ENCODE data around the gene MAN2C1.

The MAN2C1 gene

DNA sequence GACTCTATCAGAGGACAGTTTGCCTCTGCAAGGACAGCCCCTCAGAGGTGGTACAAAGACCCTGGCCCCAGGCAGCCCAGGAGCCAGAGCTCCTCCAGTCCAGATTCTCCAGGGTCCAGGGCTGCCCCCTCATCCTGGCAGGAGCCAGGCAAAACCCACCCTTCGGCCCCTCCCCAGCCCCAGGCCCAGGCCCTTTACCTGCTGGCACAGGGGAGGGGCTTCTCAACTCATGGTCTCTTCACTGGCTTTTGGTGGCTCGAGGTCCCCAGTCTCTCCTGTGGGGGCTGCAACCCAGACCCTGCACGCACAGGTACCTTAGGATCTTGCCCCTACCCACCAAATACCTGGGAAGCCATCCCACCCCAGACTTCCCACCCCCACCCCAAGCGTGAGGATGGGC, 13.0 kb downstream of the MAN2C1 start:
- Histone ChIP-seq H3K4me2 (ENCODE audit: low read length) (no peak overlapping the region), H2BK5ac (ENCODE audit: low read depth, low read length, poor library complexity) (no peak overlapping the region), H4K12ac (ENCODE audit: low read depth, low read length) (no peak overlapping the region), H3K79me1 (ENCODE audit: low read length) (no peaks in the 10 kb centered on the region), H3K23ac (ENCODE audit: low read length) (no peak overlapping the region), H4K91ac (ENCODE audit: low read depth, low read length) (no peak overlapping the region), H4K8ac (ENCODE audit: low read depth, low read length) (no peak overlapping the region), H3K36me3 (ENCODE audit: control insufficient read depth in 1 of 2, insufficient read depth in 2 of 2, low read length in 2 of 2) (peaks cover 35 to 43% of the 10 kb centered on the region in 2 experiments), H3K4me1 (ENCODE audit: control insufficient read depth in 1 of 2, insufficient read depth in 2 of 2, low read length in 2 of 2) (no peaks in the 10 kb centered on the region), H2BK12ac (ENCODE audit: low read length) (no peak overlapping the region), H3K27ac (ENCODE audit: low read depth, low read length) (no peak overlapping the region), H3K14ac (ENCODE audit: low read length) (no peak overlapping the region), H2AK5ac (ENCODE audit: low read length) (no peak overlapping the region), H3K9ac (ENCODE audit: low read length) (no peak overlapping the region), H3K27me3 (ENCODE audit: insufficient read depth, low read length) (no peaks in the 10 kb centered on the region), H3K18ac (ENCODE audit: low read length) (no peak overlapping the region), H3K79me2 (ENCODE audit: control insufficient read depth, insufficient read depth, low read length, poor library complexity) (no peaks in the 10 kb centered on the region), H3K4ac (ENCODE audit: low read depth, low read length) (no peak overlapping the region), H3K4me3 (ENCODE audit: low read depth, low read length) (no peak overlapping the region), H3K9me3 (ENCODE audit: insufficient read depth, low read depth, low read length) (peaks cover 7% of the 10 kb centered on the region), H2BK120ac (ENCODE audit: insufficient read depth, low read length, poor library complexity) (no peak overlapping the region), H2AFZ (ENCODE audit: insufficient read depth, low read length, poor library complexity) (no peak overlapping the region)
- no peak for DNase-seq
- WGBS (ENCODE audit: extremely low coverage, insufficient coverage, insufficient read length), result no CpG with 5 or more reads among the region's 4 CpGs

DNA sequence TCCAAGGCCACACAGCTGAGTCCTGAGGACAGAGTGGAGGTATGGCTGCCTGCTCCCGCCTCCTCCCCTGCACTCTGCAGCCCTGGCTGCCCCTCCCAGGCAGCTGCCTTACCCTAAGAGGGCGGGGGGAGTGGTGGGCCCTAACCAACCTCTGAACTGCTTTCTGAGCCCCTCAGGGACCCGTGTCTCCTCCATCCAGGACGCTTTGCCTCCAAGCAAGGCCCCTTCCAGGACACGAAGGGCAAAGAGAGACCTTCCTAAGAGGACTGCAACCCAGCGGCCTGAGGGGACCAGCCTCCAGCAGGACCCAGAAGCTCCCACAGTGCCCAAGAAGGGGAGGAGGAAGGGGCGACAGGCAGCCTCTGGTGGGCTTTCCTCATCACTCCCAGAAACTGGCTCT, 14.0 kb downstream of the MAN2C1 start:
- Histone ChIP-seq H2BK120ac (ENCODE audit: insufficient read depth, low read length, poor library complexity) (no peak overlapping the region), H2BK5ac (ENCODE audit: low read depth, low read length, poor library complexity) (no peak overlapping the region), H3K79me2 (ENCODE audit: control insufficient read depth, insufficient read depth, low read length, poor library complexity) (no peaks in the 10 kb centered on the region), H3K27me3 (ENCODE audit: insufficient read depth, low read length) (no peaks in the 10 kb centered on the region), H3K4ac (ENCODE audit: low read depth, low read length) (no peak overlapping the region), H2AFZ (ENCODE audit: insufficient read depth, low read length, poor library complexity) (no peak overlapping the region), H3K14ac (ENCODE audit: low read length) (no peak overlapping the region), H2BK12ac (ENCODE audit: low read length) (no peak overlapping the region), H3K79me1 (ENCODE audit: low read length) (no peaks in the 10 kb centered on the region), H4K91ac (ENCODE audit: low read depth, low read length) (no peak overlapping the region), H2AK5ac (ENCODE audit: low read length) (no peak overlapping the region), H3K4me3 (ENCODE audit: low read depth, low read length) (no peak overlapping the region), H3K18ac (ENCODE audit: low read length) (no peak overlapping the region), H3K23ac (ENCODE audit: low read length) (no peak overlapping the region), H3K4me1 (ENCODE audit: control insufficient read depth in 1 of 2, insufficient read depth in 2 of 2, low read length in 2 of 2) (no peaks in the 10 kb centered on the region), H4K12ac (ENCODE audit: low read depth, low read length) (no peak overlapping the region), H3K27ac (ENCODE audit: low read depth, low read length) (no peak overlapping the region), H3K9me3 (ENCODE audit: insufficient read depth, low read depth, low read length) (peaks cover 7% of the 10 kb centered on the region), H3K4me2 (ENCODE audit: low read length) (no peak overlapping the region), H3K9ac (ENCODE audit: low read length) (no peak overlapping the region), H4K8ac (ENCODE audit: low read depth, low read length) (no peak overlapping the region), H3K36me3 (ENCODE audit: control insufficient read depth in 1 of 2, insufficient read depth in 2 of 2, low read length in 2 of 2) (peaks cover 30 to 36% of the 10 kb centered on the region in 2 experiments)
- DNase-seq, result no peak
- no CpG with 5 or more reads among the region's 7 CpGs for WGBS (ENCODE audit: extremely low coverage, insufficient coverage, insufficient read length)

DNA sequence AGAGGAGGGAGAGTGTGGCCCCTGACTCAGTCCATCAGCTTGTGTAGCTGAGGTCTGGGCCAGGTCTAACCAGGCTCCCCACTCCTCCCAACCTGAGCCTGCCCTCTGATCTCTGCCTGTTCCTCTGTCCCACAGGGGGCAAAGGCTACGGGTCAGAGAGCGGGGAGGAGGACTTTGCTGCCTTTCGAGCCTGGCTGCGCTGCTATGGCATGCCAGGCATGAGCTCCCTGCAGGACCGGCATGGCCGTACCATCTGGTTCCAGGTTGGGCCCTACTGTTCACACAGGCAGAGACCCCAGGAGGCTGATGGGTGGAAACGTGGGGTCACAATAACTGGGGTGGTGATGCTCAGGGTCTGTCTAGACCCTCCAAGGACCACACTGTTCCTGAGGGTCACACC, 14.8 kb downstream of the MAN2C1 start:
- Histone ChIP-seq H2BK12ac (ENCODE audit: low read length) (no peak overlapping the region), H3K14ac (ENCODE audit: low read length) (no peak overlapping the region), H3K79me2 (ENCODE audit: control insufficient read depth, insufficient read depth, low read length, poor library complexity) (no peaks in the 10 kb centered on the region), H4K91ac (ENCODE audit: low read depth, low read length) (no peak overlapping the region), H3K4me1 (ENCODE audit: control insufficient read depth in 1 of 2, insufficient read depth in 2 of 2, low read length in 2 of 2) (peaks cover 3% of the 10 kb centered on the region in 2 experiments), H4K12ac (ENCODE audit: low read depth, low read length) (no peak overlapping the region), H3K9ac (ENCODE audit: low read length) (no peak overlapping the region), H2BK5ac (ENCODE audit: low read depth, low read length, poor library complexity) (no peak overlapping the region), H3K36me3 (ENCODE audit: control insufficient read depth in 1 of 2, insufficient read depth in 2 of 2, low read length in 2 of 2) (peaks cover 22 to 29% of the 10 kb centered on the region in 2 experiments), H3K18ac (ENCODE audit: low read length) (no peak overlapping the region), H2AK5ac (ENCODE audit: low read length) (no peak overlapping the region), H3K27me3 (ENCODE audit: insufficient read depth, low read length) (peaks cover 4% of the 10 kb centered on the region), H3K4me3 (ENCODE audit: low read depth, low read length) (no peak overlapping the region), H3K4ac (ENCODE audit: low read depth, low read length) (no peak overlapping the region), H3K23ac (ENCODE audit: low read length) (no peak overlapping the region), H3K9me3 (ENCODE audit: insufficient read depth, low read depth, low read length) (peaks cover 7% of the 10 kb centered on the region), H2BK120ac (ENCODE audit: insufficient read depth, low read length, poor library complexity) (no peak overlapping the region), H2AFZ (ENCODE audit: insufficient read depth, low read length, poor library complexity) (no peak overlapping the region), H3K79me1 (ENCODE audit: low read length) (no peaks in the 10 kb centered on the region), H4K8ac (ENCODE audit: low read depth, low read length) (no peak overlapping the region), H3K4me2 (ENCODE audit: low read length) (no peak overlapping the region), H3K27ac (ENCODE audit: low read depth, low read length) (no peak overlapping the region)
- WGBS (ENCODE audit: extremely low coverage, insufficient coverage, insufficient read length), result no CpG with 5 or more reads among the region's 7 CpGs
- peak in 1 of 2 donors; percentile 60 for DNase-seq

DNA sequence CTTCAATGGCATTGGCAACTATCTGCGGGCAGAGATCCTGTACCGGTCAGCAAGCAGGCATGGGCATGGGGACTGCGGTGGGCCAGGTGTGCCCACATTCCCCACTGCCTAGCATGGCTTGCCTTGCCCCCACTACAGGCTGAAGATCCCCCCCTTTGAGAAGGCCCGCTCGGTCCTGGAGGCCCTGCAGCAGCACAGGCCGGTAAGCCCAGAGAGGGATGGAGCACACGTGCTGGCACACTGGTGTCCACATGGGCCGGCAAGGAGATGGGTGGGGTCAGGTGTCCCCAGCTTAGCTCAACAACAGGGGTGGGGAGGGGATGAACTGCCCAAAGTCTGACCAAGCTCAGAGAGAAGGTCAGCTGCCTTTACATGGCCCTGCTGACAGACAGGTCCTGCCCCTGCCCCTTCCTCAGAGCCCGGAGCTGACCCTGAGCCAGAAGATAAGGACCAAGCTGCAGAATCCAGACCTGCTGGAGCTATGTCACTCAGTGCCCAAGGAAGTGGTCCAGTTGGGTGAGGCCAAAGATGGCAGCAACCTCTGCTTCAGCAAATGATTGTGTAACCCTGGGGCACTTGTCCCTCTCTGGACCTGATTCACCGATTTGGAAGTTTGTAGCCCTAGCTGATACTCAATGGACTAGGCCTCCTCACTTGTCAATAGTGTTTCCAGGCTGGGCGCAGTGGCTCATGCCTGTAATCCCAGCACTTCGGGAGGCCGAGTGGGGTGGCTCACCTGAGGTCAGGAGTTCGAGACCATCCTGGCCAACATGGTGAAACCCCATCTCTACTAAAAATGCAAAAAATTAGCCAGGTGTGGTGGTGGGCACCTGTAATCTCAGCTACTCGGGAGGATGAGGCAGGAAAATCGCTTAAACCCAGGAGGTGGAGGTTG, 16.0 kb downstream of the MAN2C1 start:
- Histone ChIP-seq H3K79me2 (ENCODE audit: control insufficient read depth, insufficient read depth, low read length, poor library complexity) (peaks cover 5% of the 10 kb centered on the region), H2AK5ac (ENCODE audit: low read length) (no peak overlapping the region), H3K4me2 (ENCODE audit: low read length) (no peak overlapping the region), H2AFZ (ENCODE audit: insufficient read depth, low read length, poor library complexity) (no peak overlapping the region), H2BK5ac (ENCODE audit: low read depth, low read length, poor library complexity) (no peak overlapping the region), H3K14ac (ENCODE audit: low read length) (no peak overlapping the region), H3K18ac (ENCODE audit: low read length) (no peak overlapping the region), H3K23ac (ENCODE audit: low read length) (no peak overlapping the region), H2BK120ac (ENCODE audit: insufficient read depth, low read length, poor library complexity) (no peak overlapping the region), H4K12ac (ENCODE audit: low read depth, low read length) (no peak overlapping the region), H3K4me1 (ENCODE audit: control insufficient read depth in 1 of 2, insufficient read depth in 2 of 2, low read length in 2 of 2) (peaks cover 5 to 12% of the 10 kb centered on the region in 2 experiments), H4K8ac (ENCODE audit: low read depth, low read length) (no peak overlapping the region), H3K27ac (ENCODE audit: low read depth, low read length) (no peak overlapping the region), H3K4ac (ENCODE audit: low read depth, low read length) (no peak overlapping the region), H3K4me3 (ENCODE audit: low read depth, low read length) (no peak overlapping the region), H2BK12ac (ENCODE audit: low read length) (no peak overlapping the region), H3K36me3 (ENCODE audit: control insufficient read depth in 1 of 2, insufficient read depth in 2 of 2, low read length in 2 of 2) (peaks cover 14 to 21% of the 10 kb centered on the region in 2 experiments), H3K27me3 (ENCODE audit: insufficient read depth, low read length) (peaks cover 14% of the 10 kb centered on the region), H3K9ac (ENCODE audit: low read length) (no peak overlapping the region), H3K9me3 (ENCODE audit: insufficient read depth, low read depth, low read length) (peaks cover 5% of the 10 kb centered on the region), H4K91ac (ENCODE audit: low read depth, low read length) (no peak overlapping the region), H3K79me1 (ENCODE audit: low read length) (peaks cover 3% of the 10 kb centered on the region)
- no CpG with 5 or more reads among the region's 16 CpGs for WGBS (ENCODE audit: extremely low coverage, insufficient coverage, insufficient read length)
- DNase-seq, result no peak
